ENCODE results near the gene SULT1A2. TPM values are rescaled to one million over a fixed set of nuclear protein-coding genes. Genes with fewer than 3 reads are reported as not detected.

Gene SULT1A2
- total and polyA plus RNA-seq, 2 of the 8 experiments (the other 6 are each of a cell fraction or from before 2014, with no cell fraction given), result 0.29 to 0.35 TPM

DNA sequence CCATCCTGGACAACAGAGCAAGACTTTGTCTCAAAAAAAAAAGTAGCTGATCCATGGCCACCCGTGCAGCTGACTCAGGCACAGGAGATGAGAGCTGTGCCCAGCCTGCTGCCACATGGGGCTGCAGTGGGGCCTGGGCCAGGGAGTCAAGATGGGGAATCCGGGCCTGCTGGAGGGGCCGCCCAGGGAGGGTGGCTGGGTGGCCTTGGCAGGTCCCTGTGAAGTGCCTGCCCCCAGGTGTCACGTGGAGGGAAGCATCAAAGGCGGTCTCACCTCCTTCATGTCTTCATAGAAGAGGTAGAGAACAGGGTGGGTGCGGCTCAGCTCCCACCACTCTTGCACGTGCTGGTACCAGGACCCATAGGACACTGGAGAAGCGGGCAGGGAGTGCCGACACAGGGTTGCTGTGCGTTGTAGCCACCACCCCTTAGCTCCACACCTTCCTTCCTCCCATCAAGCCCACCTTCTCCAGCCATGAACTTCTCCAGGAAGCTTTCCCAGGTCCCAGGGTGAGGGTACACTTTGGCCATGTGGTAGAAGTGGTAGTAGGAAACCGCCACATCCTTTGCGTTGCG is 3.8 kb downstream of the SULT1A2 start (continued):
- no peak for TF ChIP-seq SP4 (IDR thresholded peaks at IDR 0.05; ENCODE audit: low read length)
- no peak for TF ChIP-seq CHD1 (IDR thresholded peaks at IDR 0.05; ENCODE audit: low read depth, low read length)
- no peak for TF ChIP-seq SP1 (IDR thresholded peaks at IDR 0.05; ENCODE audit: low read depth, low read length)
- TF ChIP-seq ZNF274 (IDR thresholded peaks at IDR 0.05; ENCODE audit: borderline replicate concordance, extremely low read depth, low read length), result no peak
- no peak for TF ChIP-seq KDM4A (IDR thresholded peaks at IDR 0.05; ENCODE audit: low read depth, low read length, severe bottlenecking)
- TF ChIP-seq, protein P1, sequence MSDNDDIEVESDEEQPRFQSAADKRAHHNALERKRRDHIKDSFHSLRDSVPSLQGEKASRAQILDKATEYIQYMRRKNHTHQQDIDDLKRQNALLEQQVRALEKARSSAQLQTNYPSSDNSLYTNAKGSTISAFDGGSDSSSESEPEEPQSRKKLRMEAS (IDR thresholded peaks at IDR 0.05), result no peak

Measured in H1 (cell line).